ENCODE data around the gene SMIM17. TPM values are rescaled to one million over a fixed set of nuclear protein-coding genes. Genes with fewer than 3 reads are reported as not detected.
A peak's percentile ranks its signal among the peaks of the same experiment; 100 is the strongest.

The SMIM17 gene
- total and polyA plus RNA-seq, 2 of the 4 experiments (the other 2 are of a cell fraction), result not detected

DNA sequence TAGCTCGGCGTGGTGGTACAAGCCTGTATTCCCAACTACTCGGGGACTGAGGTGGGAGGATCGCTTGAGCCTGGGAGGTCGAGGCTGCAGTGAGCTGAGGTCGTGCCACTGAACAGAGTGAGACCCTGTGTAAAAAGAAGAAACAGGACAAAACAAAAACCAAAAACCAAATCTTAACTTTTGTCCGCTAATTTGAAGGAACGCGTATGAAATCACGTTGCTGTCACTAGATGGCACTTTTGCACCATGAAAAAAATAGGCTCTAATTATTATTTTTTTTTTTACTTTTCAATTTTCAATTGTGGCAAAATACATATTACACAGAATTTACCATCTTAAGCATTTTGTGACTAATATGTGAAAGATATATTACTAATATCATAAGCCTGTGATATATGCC, 46.2 kb downstream of the SMIM17 start:
- BruUV-seq (replicated peaks), result no TSS peak
- Histone ChIP-seq H3K56ac (ENCODE audit: extremely low read depth, insufficient read depth, low read length) (no peak overlapping the region), H3K14ac (replicated peaks; ENCODE audit: low read depth, low read length) (no peak overlapping the region), H2AK9ac (replicated peaks; ENCODE audit: low read depth, low read length, poor library complexity) (no peak overlapping the region), H3K4me2 (ENCODE audit: low read depth, low read length) (no peak overlapping the region), H3K4ac (ENCODE audit: low read depth, low read length) (no peak overlapping the region), H2BK20ac (ENCODE audit: low read depth, low read length) (no peak overlapping the region), H4K20me1 (ENCODE audit: insufficient read depth, low read length) (no peaks in the 10 kb centered on the region), H4K5ac (ENCODE audit: low read depth, low read length) (no peak overlapping the region), H4K8ac (ENCODE audit: low read depth in 2 of 2, low read length in 2 of 2) (no peak overlapping the region), H3K9ac (ENCODE audit: low read depth, low read length) (no peak overlapping the region), H2AFZ (replicated peaks; ENCODE audit: low read length, poor library complexity) (no peak overlapping the region), H3K79me1 (ENCODE audit: low read depth in 1 of 2, low read length in 2 of 2) (no peaks in the 10 kb centered on the region), H3K9me3 (ENCODE audit: control insufficient read depth, insufficient read depth, low read length) (peaks cover 43% of the 10 kb centered on the region), H3K23ac (ENCODE audit: low read depth, low read length) (no peak overlapping the region), H3K4me1 (ENCODE audit: control insufficient read depth, insufficient read depth, low read length) (no peaks in the 10 kb centered on the region), H3K9me1 (ENCODE audit: insufficient read depth, low read length) (no peaks in the 10 kb centered on the region), H3K27me3 (ENCODE audit: control insufficient read depth, insufficient read depth, low read length) (no peaks in the 10 kb centered on the region), H2BK15ac (ENCODE audit: low read depth, low read length) (no peak overlapping the region), H2BK5ac (ENCODE audit: low read depth, low read length, poor library complexity, severe bottlenecking) (no peak overlapping the region), H2AK5ac (ENCODE audit: low read depth, low read length) (no peak overlapping the region), H3K18ac (ENCODE audit: low read depth, low read length) (no peak overlapping the region), H2BK120ac (ENCODE audit: low read depth, low read length) (no peak overlapping the region), H4K91ac (ENCODE audit: insufficient read depth, low read depth, low read length) (no peak overlapping the region), H3K4me3 (ENCODE audit: insufficient read depth, low read depth, low read length) (no peak overlapping the region), H3K27ac (ENCODE audit: insufficient read depth, low read length) (no peak overlapping the region), H3K36me3 (ENCODE audit: control insufficient read depth, insufficient read depth, low read length) (no peaks in the 10 kb centered on the region)
- ChIA-PET POLR2A (ENCODE audit: unreplicated experiment) (no interaction called here), CTCF (no interaction called here)
- no CpG with 5 or more reads among the region's 10 CpGs for WGBS, 2 experiments (ENCODE audit: extremely low coverage in 2 of 2, insufficient read length in 1 of 2)
- TF ChIP-seq USF2 (IDR thresholded peaks at IDR 0.05; ENCODE audit: low read depth, low read length) (no peak), CEBPB (IDR thresholded peaks at IDR 0.05; ENCODE audit: low read depth, low read length) (no peak), RFX5 (IDR thresholded peaks at IDR 0.05; ENCODE audit: low read depth, low read length) (no peak), RAD21 (IDR thresholded peaks at IDR 0.05; ENCODE audit: low read length) (no peak), NFE2L2 (IDR thresholded peaks at IDR 0.05; ENCODE audit: low read depth, low read length) (no peak)
- TF ChIP-seq, protein P1, sequence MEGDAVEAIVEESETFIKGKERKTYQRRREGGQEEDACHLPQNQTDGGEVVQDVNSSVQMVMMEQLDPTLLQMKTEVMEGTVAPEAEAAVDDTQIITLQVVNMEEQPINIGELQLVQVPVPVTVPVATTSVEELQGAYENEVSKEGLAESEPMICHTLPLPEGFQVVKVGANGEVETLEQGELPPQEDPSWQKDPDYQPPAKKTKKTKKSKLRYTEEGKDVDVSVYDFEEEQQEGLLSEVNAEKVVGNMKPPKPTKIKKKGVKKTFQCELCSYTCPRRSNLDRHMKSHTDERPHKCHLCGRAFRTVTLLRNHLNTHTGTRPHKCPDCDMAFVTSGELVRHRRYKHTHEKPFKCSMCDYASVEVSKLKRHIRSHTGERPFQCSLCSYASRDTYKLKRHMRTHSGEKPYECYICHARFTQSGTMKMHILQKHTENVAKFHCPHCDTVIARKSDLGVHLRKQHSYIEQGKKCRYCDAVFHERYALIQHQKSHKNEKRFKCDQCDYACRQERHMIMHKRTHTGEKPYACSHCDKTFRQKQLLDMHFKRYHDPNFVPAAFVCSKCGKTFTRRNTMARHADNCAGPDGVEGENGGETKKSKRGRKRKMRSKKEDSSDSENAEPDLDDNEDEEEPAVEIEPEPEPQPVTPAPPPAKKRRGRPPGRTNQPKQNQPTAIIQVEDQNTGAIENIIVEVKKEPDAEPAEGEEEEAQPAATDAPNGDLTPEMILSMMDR (conservative IDR thresholded peaks at IDR 0.05; ENCODE audit: low read depth, low read length), result 0 out of 2 replicates have a peak, but pooled peaks have one; percentile 1
- in situ Hi-C loops (cut with MboI; ENCODE audit: low sequenced_read_pairs), result no loop called here
- intact Hi-C loops (cut with micrococcal nuclease), result no loop called here
- dilution Hi-C loops (cut with HindIII; ENCODE audit: low sequenced_read_pairs, unreplicated experiment), result no loop called here
- ATAC-seq (ENCODE audit: low read depth) (no peak), DNase-seq (no peak)

Data from IMR-90 (cell line).